CD14-positive monocyte (primary cell): ENCODE data around the gene RIC3. TPM values are rescaled to one million over a fixed set of nuclear protein-coding genes. Genes with fewer than 3 reads are reported as not detected.
A peak's percentile ranks its signal among the peaks of the same experiment; 100 is the strongest.

Experiments
- DNase-seq, 3 donors: peaks; one replicate each; pipeline ENCODE4 v3.0.0-alpha.2; 2011 to 2022
- H2AFZ ChIP-seq: 2 replicates; pipeline ENCODE4 v1.6.0; 2012; ENCODE audit warnings: mild to moderate bottlenecking, low read depth, low read length, inconsistent platforms; ENCODE audit not compliant: insufficient read depth, poor library complexity, severe bottlenecking
- H3K27ac ChIP-seq, 2 donors: 1 replicate in 1 of 2; 2 replicates in 1 of 2; pipeline ENCODE4 v1.5.1; 2012 to 2013; ENCODE audit warnings: low read length in 2 of 2, control low read depth in 1 of 2, inconsistent platforms in 1 of 2, low read depth in 1 of 2, mild to moderate bottlenecking in 1 of 2
- H3K27me3 ChIP-seq, 2 donors: one replicate each; pipeline versions ENCODE4 v1.6.0 to v1.6.1; 2011 to 2013; ENCODE audit warnings: low read length in 2 of 2; ENCODE audit not compliant: control insufficient read depth in 2 of 2, insufficient read depth in 2 of 2
- H3K36me3 ChIP-seq, 2 donors: replicated peaks in 1 of 2; 1 replicate in 1 of 2; 2 replicates in 1 of 2; pipeline versions ENCODE4 v1.5.1 to v1.6.1; 2012 to 2013; ENCODE audit warnings: low read length in 2 of 2, control low read depth in 1 of 2, inconsistent platforms in 1 of 2, mild to moderate bottlenecking in 1 of 2; ENCODE audit not compliant: insufficient read depth in 2 of 2, control insufficient read depth in 1 of 2
- H3K4me1 ChIP-seq, 2 donors: 1 replicate in 1 of 2; 2 replicates in 1 of 2; pipeline versions ENCODE4 v1.5.1 to v1.6.1; 2012 to 2013; ENCODE audit warnings: low read length in 2 of 2, control low read depth in 1 of 2, inconsistent platforms in 1 of 2, mild to moderate bottlenecking in 1 of 2, moderate library complexity in 1 of 2; ENCODE audit not compliant: insufficient read depth in 2 of 2, control insufficient read depth in 1 of 2
- H3K4me2 ChIP-seq: replicated peaks from 2 replicates; pipeline ENCODE3; 2012; ENCODE audit warnings: low read length, moderate library complexity, mild to moderate bottlenecking; ENCODE audit not compliant: poor library complexity, severe bottlenecking; ENCODE audit errors: extremely low read depth
- H3K4me3 ChIP-seq, 3 experiments: fragments of 200-600 bp in 1 of 3; sonication (generic) in 1 of 3; replicated peaks in 1 of 3; 1 replicate in 2 of 3; 2 replicates in 1 of 3; pipeline ENCODE4 v1.5.1; 2011 to 2013; ENCODE audit warnings: low read length in 3 of 3, mild to moderate bottlenecking in 3 of 3, control low read depth in 2 of 3, low read depth in 2 of 3, inconsistent platforms in 1 of 3, moderate library complexity in 1 of 3
- H3K79me2 ChIP-seq: 2 replicates; pipeline ENCODE4 v1.6.0; 2012; ENCODE audit warnings: mild to moderate bottlenecking, control low read depth, inconsistent platforms, low read length, moderate library complexity; ENCODE audit not compliant: insufficient read depth
- H3K9ac ChIP-seq: 2 replicates; pipeline ENCODE4 v1.6.0; 2017; ENCODE audit warnings: low read length, mild to moderate bottlenecking; ENCODE audit not compliant: insufficient read depth, poor library complexity, severe bottlenecking
- H3K9me3 ChIP-seq, 2 donors: replicated peaks in 1 of 2; 1 replicate in 1 of 2; 2 replicates in 1 of 2; pipeline versions ENCODE4 v1.5.1 to v1.6.1; 2012 to 2013; ENCODE audit warnings: low read length in 2 of 2, control low read depth in 1 of 2; ENCODE audit not compliant: control insufficient read depth in 1 of 2, insufficient read depth in 1 of 2
- H4K20me1 ChIP-seq: 2 replicates; pipeline ENCODE4 v1.6.0; 2012; ENCODE audit warnings: mild to moderate bottlenecking, low read length, control low read depth, moderate library complexity; ENCODE audit not compliant: insufficient read depth
- H3K27ac Mint-ChIP-seq, 7 donors: one replicate each; pipeline ENCODE4 v1.8.0; 2020; ENCODE audit warnings: mild to moderate bottlenecking in 7 of 7, mixed read lengths in 7 of 7, moderate library complexity in 6 of 7, inconsistent platforms in 2 of 7
- H3K27me3 Mint-ChIP-seq, 3 donors: one replicate each; pipeline ENCODE4 v1.8.0; 2021 to 2022; ENCODE audit warnings: low read depth in 3 of 3, mild to moderate bottlenecking in 3 of 3, mixed read lengths in 3 of 3, moderate library complexity in 3 of 3, inconsistent platforms in 1 of 3
- H3K36me3 Mint-ChIP-seq, 2 donors: one replicate each; pipeline ENCODE4 v1.8.0; 2020; ENCODE audit warnings: mixed read lengths in 2 of 2, inconsistent platforms in 1 of 2, mild to moderate bottlenecking in 1 of 2
- H3K4me1 Mint-ChIP-seq: one replicate; pipeline ENCODE4 v1.8.0; 2020; ENCODE audit warnings: mild to moderate bottlenecking, mixed read lengths
- H3K4me3 Mint-ChIP-seq, 2 donors: one replicate each; pipeline ENCODE4 v1.8.0; 2020; ENCODE audit warnings: mild to moderate bottlenecking in 2 of 2, mixed read lengths in 2 of 2, moderate library complexity in 1 of 2
- H3K9me3 Mint-ChIP-seq, 7 donors: one replicate each; pipeline ENCODE4 v1.8.0; 2020 to 2022; ENCODE audit warnings: mixed read lengths in 7 of 7, mild to moderate bottlenecking in 6 of 7, moderate library complexity in 6 of 7, inconsistent platforms in 2 of 7
- WGBS: methylation state at CpG from one replicate; pipeline ENCODE4 v1.1.5; 2013; ENCODE audit warnings: missing lambda C conversion rate; ENCODE audit not compliant: insufficient coverage; 5-methylcytosine and 5-hydroxymethylcytosine counted together
- intact Hi-C, 2 donors: fragments of 100-400 bp; cut with micrococcal nuclease; formaldehyde crosslinking; loops; one replicate each; pipeline versions ENCODE4 v1.15.0 to v1.15.1; 2023
- polyA plus RNA-seq, 3 donors: library from polyadenylated mRNA; depleted of rRNA in 1 of 3; unstranded in 2 of 3; stranded (reverse) in 1 of 3; fragments of 300-500 nt in 2 of 3; fragments of >200 nt in 1 of 3; fragmentation: Illumina TruSeq in 2 of 3; gene quantifications; 1 replicate in 2 of 3; 2 replicates in 1 of 3; pipeline ENCODE4 v1.2.3, GENCODE V29; 2012 to 2021
- TF ChIP-seq, protein P1 (sequence below): fragments of 200-600 bp; IDR thresholded peaks from one replicate; pipeline ENCODE4 v1.8.0; 2022; ENCODE audit warnings: antibody characterized with exemption, mild to moderate bottlenecking

Gene RIC3
- polyA plus RNA-seq, 3 donors: 0.17 TPM; not detected in 2

DNA sequence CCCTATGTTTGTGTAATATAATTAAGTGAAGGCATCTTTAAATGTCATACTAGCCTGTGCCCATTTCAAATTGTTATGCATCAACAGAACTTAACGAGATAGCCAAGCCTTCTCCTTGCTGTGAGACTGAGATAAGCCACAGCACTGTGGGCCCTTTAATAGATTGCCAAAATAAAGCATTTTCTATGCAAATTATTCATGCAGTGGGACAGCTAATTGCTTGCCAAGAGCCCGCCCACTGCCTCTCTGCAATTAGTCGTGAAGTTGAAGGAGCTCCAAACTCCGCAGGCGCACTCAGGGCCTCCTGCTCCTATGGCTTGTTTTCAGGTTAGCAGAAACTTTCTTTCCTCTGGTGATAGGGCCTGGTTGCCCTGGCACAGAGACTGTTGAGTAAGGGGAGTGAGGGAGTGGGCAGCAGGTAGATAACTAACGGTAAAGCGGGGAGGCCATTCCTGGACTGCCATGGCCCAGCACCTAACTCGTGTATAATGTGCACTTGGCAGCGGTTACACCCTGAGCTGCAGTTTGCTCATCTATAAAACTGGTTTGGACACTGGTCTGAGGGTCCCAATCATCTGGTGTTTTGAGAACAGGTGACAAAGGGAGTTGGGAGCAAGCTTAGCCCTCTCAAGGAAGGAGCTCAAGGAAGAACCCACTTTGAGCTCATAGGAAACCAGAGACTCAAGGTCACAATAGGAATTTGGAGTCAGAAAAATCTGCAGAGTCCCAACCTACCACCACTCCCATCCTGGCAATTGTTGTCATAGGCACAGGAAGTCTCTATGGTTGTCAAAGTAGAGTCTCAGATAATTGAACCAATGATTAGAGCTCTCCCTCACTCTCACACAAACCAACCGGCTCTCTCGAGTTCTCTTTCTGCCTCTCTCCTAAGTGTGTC is 33.9 kb upstream of the RIC3 start:
- no peaks in the 10 kb centered on the region for H3K79me2 ChIP-seq
- peak overlapping the region; percentile 45 for H2AFZ ChIP-seq
- Mint-ChIP-seq H3K4me3 (no peak overlapping the region), H3K4me1 (peaks cover 73% of the 10 kb centered on the region), H3K27ac (peak overlapping the region; percentile 86 to 96 (median 93)), H3K27me3 (no peaks in the 10 kb centered on the region), H3K36me3 (peaks cover 6 to 9% of the 10 kb centered on the region in 2 donors), H3K9me3 (peaks cover 0 to 2% (median 0%) of the 10 kb centered on the region in 7 donors)
- no peaks in the 10 kb centered on the region for H3K9me3 ChIP-seq
- whole genome bisulfite sequencing: 83% methylated on average over 11 of the region's 11 CpGs
- H3K9ac ChIP-seq: peak overlapping the region; percentile 36
- H3K4me1 ChIP-seq: peaks cover 71 to 72% of the 10 kb centered on the region in 2 donors
- no peaks in the 10 kb centered on the region for H3K27me3 ChIP-seq
- intact Hi-C loops: no loop called here
- peak in 1 of 3 donors; percentile 4 for DNase-seq
- H3K4me3 ChIP-seq: peak overlapping the region in 1 of 3 experiments; percentile 37
- no peaks in the 10 kb centered on the region for H3K36me3 ChIP-seq
- TF ChIP-seq, protein P1, sequence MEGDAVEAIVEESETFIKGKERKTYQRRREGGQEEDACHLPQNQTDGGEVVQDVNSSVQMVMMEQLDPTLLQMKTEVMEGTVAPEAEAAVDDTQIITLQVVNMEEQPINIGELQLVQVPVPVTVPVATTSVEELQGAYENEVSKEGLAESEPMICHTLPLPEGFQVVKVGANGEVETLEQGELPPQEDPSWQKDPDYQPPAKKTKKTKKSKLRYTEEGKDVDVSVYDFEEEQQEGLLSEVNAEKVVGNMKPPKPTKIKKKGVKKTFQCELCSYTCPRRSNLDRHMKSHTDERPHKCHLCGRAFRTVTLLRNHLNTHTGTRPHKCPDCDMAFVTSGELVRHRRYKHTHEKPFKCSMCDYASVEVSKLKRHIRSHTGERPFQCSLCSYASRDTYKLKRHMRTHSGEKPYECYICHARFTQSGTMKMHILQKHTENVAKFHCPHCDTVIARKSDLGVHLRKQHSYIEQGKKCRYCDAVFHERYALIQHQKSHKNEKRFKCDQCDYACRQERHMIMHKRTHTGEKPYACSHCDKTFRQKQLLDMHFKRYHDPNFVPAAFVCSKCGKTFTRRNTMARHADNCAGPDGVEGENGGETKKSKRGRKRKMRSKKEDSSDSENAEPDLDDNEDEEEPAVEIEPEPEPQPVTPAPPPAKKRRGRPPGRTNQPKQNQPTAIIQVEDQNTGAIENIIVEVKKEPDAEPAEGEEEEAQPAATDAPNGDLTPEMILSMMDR: no peak
- no peaks in the 10 kb centered on the region for H4K20me1 ChIP-seq
- H3K4me2 ChIP-seq: peak overlapping the region; percentile 45
- peak overlapping the region; percentile 90 to 92 for H3K27ac ChIP-seq

- Mint-ChIP-seq H3K27me3 (peaks cover 0 to 2% (median 0%) of the 10 kb centered on the region in 3 donors), H3K4me1 (peaks cover 73% of the 10 kb centered on the region), H3K36me3 (peaks cover 6 to 9% of the 10 kb centered on the region in 2 donors), H3K9me3 (peaks cover 0 to 2% (median 0%) of the 10 kb centered on the region in 7 donors), H3K27ac (peak overlapping the region; percentile 86 to 96 (median 93)), H3K4me3 (peak overlapping the region; percentile 24 to 48)
- no peaks in the 10 kb centered on the region for H3K27me3 ChIP-seq
- peak overlapping the region; percentile 90 to 92 for H3K27ac ChIP-seq
- peak overlapping the region; percentile 36 for H3K9ac ChIP-seq
- intact Hi-C loops: no loop called here
- TF ChIP-seq, protein P1: no peak
- H3K79me2 ChIP-seq: no peaks in the 10 kb centered on the region
- H4K20me1 ChIP-seq: no peaks in the 10 kb centered on the region
- peak overlapping the region; percentile 45 for H3K4me2 ChIP-seq
- H2AFZ ChIP-seq: peak overlapping the region; percentile 45
- H3K36me3 ChIP-seq: no peaks in the 10 kb centered on the region
- H3K4me3 ChIP-seq: peak overlapping the region in 1 of 3 experiments; percentile 37
- H3K4me1 ChIP-seq: peaks cover 71 to 72% of the 10 kb centered on the region in 2 donors
- H3K9me3 ChIP-seq: no peaks in the 10 kb centered on the region
- 0% methylated on average over 1 of the region's 4 CpGs for WGBS
- DNase-seq: peak; percentile 62 to 90 (median 67)
These were observed 33.0 kb upstream of the RIC3 start for GRCh38 chr11:8201644-8202365.
